ENCODE results near the gene FAM90A1. TPM values are rescaled to one million over a fixed set of nuclear protein-coding genes. Genes with fewer than 3 reads are reported as not detected.
"Not testable (repeated sequence)": the region's sequence is repeated elsewhere in the genome, so short reads cannot be mapped to it uniquely, and the experiment has no call there.

Gene FAM90A1
- total and polyA plus RNA-seq, 10 donors: 0.14 to 0.73 (median 0.23) TPM; not detected in 2

- Histone ChIP-seq H3K9me3 (no peaks in the 10 kb centered on the region), H3K4me1 (peaks cover 0 to 15% (median 0%) of the 10 kb centered on the region in 6 donors), H3K36me3 (no peaks in the 10 kb centered on the region), H3K27ac (no peak overlapping the region), H3K4me3 (no peak overlapping the region), H3K27me3 (replicated peaks in 1 of 7) (peaks cover 0 to 9% (median 0%) of the 10 kb centered on the region in 7 donors)
- WGBS, 5 donors: 87 to 93% (median 92%) methylated on average over 8 of the region's 8 CpGs
- TF ChIP-seq POLR2A (IDR thresholded peaks at IDR 0.05): no peak
- TF ChIP-seq, protein P1, sequence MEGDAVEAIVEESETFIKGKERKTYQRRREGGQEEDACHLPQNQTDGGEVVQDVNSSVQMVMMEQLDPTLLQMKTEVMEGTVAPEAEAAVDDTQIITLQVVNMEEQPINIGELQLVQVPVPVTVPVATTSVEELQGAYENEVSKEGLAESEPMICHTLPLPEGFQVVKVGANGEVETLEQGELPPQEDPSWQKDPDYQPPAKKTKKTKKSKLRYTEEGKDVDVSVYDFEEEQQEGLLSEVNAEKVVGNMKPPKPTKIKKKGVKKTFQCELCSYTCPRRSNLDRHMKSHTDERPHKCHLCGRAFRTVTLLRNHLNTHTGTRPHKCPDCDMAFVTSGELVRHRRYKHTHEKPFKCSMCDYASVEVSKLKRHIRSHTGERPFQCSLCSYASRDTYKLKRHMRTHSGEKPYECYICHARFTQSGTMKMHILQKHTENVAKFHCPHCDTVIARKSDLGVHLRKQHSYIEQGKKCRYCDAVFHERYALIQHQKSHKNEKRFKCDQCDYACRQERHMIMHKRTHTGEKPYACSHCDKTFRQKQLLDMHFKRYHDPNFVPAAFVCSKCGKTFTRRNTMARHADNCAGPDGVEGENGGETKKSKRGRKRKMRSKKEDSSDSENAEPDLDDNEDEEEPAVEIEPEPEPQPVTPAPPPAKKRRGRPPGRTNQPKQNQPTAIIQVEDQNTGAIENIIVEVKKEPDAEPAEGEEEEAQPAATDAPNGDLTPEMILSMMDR (IDR thresholded peaks at IDR 0.05 in 8 of 11, conservative IDR thresholded peaks at IDR 0.05 in 3 of 11): no peak
- no peak for TF ChIP-seq POLR2AphosphoS5 (IDR thresholded peaks at IDR 0.05)
- intact Hi-C loops (cut with DNase I; ENCODE audit: low total_unique reads): no loop called here
- DNase-seq: no peak
Measured at GRCh38 chr12:8226355-8226754, 1.1 kb downstream of the FAM90A1 start.

DNA sequence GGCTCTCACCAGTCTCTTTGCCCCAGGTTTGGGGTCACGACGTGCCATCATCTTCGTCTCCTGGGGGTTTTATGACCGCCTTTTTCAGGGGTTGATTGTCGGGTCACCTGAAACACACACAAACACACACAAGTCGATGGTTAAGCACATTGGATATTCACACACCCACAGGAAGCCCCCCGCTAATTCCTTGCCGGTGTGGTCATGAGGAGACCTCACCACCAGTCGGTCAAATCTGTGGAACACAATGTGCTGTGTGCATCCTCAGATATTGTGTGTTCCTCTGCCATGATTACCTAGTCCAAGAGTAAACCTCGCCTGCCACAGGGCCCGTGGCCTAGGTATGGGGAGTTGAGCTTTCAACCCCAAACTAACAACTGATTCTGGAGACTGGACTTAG lies 2.6 kb downstream of the FAM90A1 start:
- H3K27ac ChIP-seq; H3K9me3 ChIP-seq; H3K36me3 ChIP-seq; H3K27me3 ChIP-seq (replicated peaks in 1 of 7); DNase-seq; H3K4me3 ChIP-seq; intact Hi-C loops (cut with DNase I; ENCODE audit: low total_unique reads): not testable (repeated sequence)
- WGBS, 5 donors: 93 to 99% (median 97%) methylated on average over 11 of the region's 11 CpGs
- H3K4me1 ChIP-seq: peaks cover 0 to 15% (median 0%) of the 10 kb centered on the region in 6 donors

DNA sequence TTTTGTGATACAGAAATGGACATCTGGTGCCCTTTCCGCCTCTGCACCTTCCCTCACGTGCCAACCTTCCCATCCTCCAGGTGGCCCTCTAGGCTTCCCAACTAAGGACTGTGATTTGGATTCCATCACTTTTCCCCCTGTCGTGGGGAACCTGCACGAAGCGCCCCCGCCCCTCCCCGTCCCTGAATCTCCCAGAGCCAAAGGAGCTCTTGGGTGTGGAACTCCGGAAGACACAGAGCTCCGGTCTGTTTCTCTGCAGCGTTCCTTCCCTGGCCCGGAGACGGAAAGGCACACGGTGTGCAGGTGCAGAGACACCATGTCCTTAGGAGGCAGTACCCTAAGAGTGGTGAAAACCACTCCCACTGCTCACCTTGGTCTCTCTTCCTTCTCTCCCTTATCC lies 3.8 kb downstream of the FAM90A1 start:
- H3K27me3 ChIP-seq (replicated peaks in 1 of 7); H3K27ac ChIP-seq; H3K4me3 ChIP-seq; H3K36me3 ChIP-seq; DNase-seq; intact Hi-C loops (cut with DNase I; ENCODE audit: low total_unique reads); H3K9me3 ChIP-seq: not testable (repeated sequence)
- WGBS, 5 donors: 81 to 89% (median 85%) methylated on average over 12 to 13 of the region's 13 CpGs
- peaks cover 0 to 15% (median 0%) of the 10 kb centered on the region in 6 donors for H3K4me1 ChIP-seq

GRCh38 chr12:8222303-8222702 lies 5.1 kb downstream of the FAM90A1 start:
- intact Hi-C loops (cut with DNase I; ENCODE audit: low total_unique reads); H3K9me3 ChIP-seq; H3K4me1 ChIP-seq; H3K27me3 ChIP-seq (replicated peaks in 1 of 7); H3K27ac ChIP-seq; H3K4me3 ChIP-seq; H3K36me3 ChIP-seq; DNase-seq: not testable (repeated sequence)
- 79 to 95% (median 91%) methylated on average over 7 to 16 of the region's 16 CpGs for WGBS, 5 donors

GRCh38 chr12:8221844-8222243 lies 5.6 kb downstream of the FAM90A1 start:
- H3K4me1 ChIP-seq; H3K27ac ChIP-seq; H3K9me3 ChIP-seq; DNase-seq; H3K27me3 ChIP-seq (replicated peaks in 1 of 7); H3K36me3 ChIP-seq; intact Hi-C loops (cut with DNase I; ENCODE audit: low total_unique reads); H3K4me3 ChIP-seq: not testable (repeated sequence)
- 89 to 94% (median 91%) methylated on average over 6 to 21 of the region's 21 CpGs for WGBS, 5 donors

GRCh38 chr12:8221375-8221774 lies 6.0 kb downstream of the FAM90A1 start:
- H3K9me3 ChIP-seq; H3K4me3 ChIP-seq; H3K4me1 ChIP-seq; H3K36me3 ChIP-seq; H3K27ac ChIP-seq; intact Hi-C loops (cut with DNase I; ENCODE audit: low total_unique reads); H3K27me3 ChIP-seq (replicated peaks in 1 of 7): not testable (repeated sequence)
- DNase-seq: peak; percentile 48
- 83 to 91% (median 86%) methylated on average over 18 to 21 of the region's 21 CpGs for WGBS, 5 donors

- H3K36me3 ChIP-seq; H3K27ac ChIP-seq; intact Hi-C loops (cut with DNase I; ENCODE audit: low total_unique reads); H3K27me3 ChIP-seq (replicated peaks in 1 of 7); H3K4me3 ChIP-seq; H3K4me1 ChIP-seq; H3K9me3 ChIP-seq: not testable (repeated sequence)
- DNase-seq: peak; percentile 32
- WGBS, 5 donors: 81 to 89% (median 84%) methylated on average over 26 of the region's 26 CpGs
Measured at GRCh38 chr12:8218711-8219382, 8.6 kb downstream of the FAM90A1 start.

DNA sequence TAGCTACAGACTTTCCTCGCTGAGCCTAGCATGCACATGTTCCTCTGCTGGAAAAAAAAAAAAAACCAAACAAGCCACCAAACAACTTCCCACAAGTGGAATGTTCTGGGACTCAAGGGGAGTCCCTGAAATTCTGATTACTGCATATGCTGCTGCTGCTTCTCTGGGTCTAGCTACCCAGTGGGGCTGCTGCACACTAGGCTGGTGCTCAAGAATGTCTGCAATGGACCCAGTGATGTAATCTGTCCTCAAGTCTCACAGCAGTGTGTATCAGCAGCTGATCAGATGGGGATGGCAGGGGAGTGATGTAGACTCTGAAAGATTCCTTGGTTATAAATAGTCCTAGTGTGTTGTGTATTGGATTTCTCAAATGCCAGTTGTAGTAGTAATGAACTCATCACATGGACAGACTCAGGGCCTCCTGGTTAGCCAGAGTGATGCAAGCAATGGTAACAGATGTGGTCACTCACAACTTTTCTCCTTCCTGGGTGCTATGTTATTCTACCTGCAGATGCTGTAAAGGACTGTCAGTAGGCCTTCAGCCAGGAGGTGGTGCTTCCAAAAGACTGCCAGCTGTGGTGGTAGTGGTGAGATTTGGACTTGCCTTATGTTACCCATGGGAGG lies 29.6 kb downstream of the FAM90A1 start:
- H3K27me3 ChIP-seq (replicated peaks in 1 of 7); intact Hi-C loops (cut with DNase I; ENCODE audit: low total_unique reads); H3K27ac ChIP-seq; H3K4me3 ChIP-seq; H3K9me3 ChIP-seq; DNase-seq; H3K4me1 ChIP-seq: not testable (repeated sequence)
- 81 to 96% (median 94%) methylated on average over 1 of the region's 1 CpG for WGBS, 5 donors
- H3K36me3 ChIP-seq: peaks cover 0 to 20% (median 0%) of the 10 kb centered on the region in 6 donors

- H3K4me1 ChIP-seq; DNase-seq; H3K36me3 ChIP-seq; H3K27me3 ChIP-seq (replicated peaks in 1 of 7); intact Hi-C loops (cut with DNase I; ENCODE audit: low total_unique reads); H3K4me3 ChIP-seq; H3K9me3 ChIP-seq; H3K27ac ChIP-seq: not testable (repeated sequence)
- 75 to 95% (median 87%) methylated on average over 1 to 2 of the region's 2 CpGs for WGBS, 5 donors
Measured at GRCh38 chr12:8188088-8188487, 39.3 kb downstream of the FAM90A1 start.

GRCh38 chr12:8184206-8184605 lies 43.2 kb downstream of the FAM90A1 start:
- WGBS, 5 donors: 90 to 98% (median 96%) methylated on average over 2 to 23 of the region's 28 CpGs; no CpG with 5 or more reads in 1 of the 5 donors

More at GRCh38 chr12:8184206-8184605, 43.2 kb downstream of the FAM90A1 start:
- intact Hi-C loops (cut with DNase I; ENCODE audit: low total_unique reads); H3K4me3 ChIP-seq; H3K9me3 ChIP-seq; H3K36me3 ChIP-seq; H3K27ac ChIP-seq; H3K27me3 ChIP-seq (replicated peaks in 1 of 7); DNase-seq: not testable (repeated sequence)
- peaks cover 0 to 12% (median 0%) of the 10 kb centered on the region in 6 donors for H3K4me1 ChIP-seq

Measured in spleen (tissue), 11 donors.